Endothelial cell (in vitro differentiated cells): ENCODE data around the gene MRPS26. TPM values are rescaled to one million over a fixed set of nuclear protein-coding genes. Genes with fewer than 3 reads are reported as not detected.

Experiments used
- DNase-seq: peaks from one replicate; pipeline ENCODE4 v3.0.0; 2021; ENCODE audit warnings: low spot score
- H3K27ac Mint-ChIP-seq: one replicate; pipeline ENCODE4 v1.8.0; 2021; ENCODE audit warnings: mixed read lengths, inconsistent platforms; ENCODE audit not compliant: unreplicated experiment
- H3K27me3 Mint-ChIP-seq: one replicate; pipeline ENCODE4 v1.8.0; 2021; ENCODE audit warnings: mild to moderate bottlenecking, moderate library complexity, mixed read lengths, inconsistent platforms; ENCODE audit not compliant: unreplicated experiment
- H3K36me3 Mint-ChIP-seq: one replicate; pipeline ENCODE4 v1.8.0; 2021; ENCODE audit warnings: mild to moderate bottlenecking, low read depth, mixed read lengths, inconsistent platforms; ENCODE audit not compliant: unreplicated experiment
- H3K4me1 Mint-ChIP-seq: one replicate; pipeline ENCODE4 v1.8.0; 2021; ENCODE audit warnings: mild to moderate bottlenecking, mixed read lengths, inconsistent platforms; ENCODE audit not compliant: unreplicated experiment
- H3K4me3 Mint-ChIP-seq: one replicate; pipeline ENCODE4 v1.8.0; 2021; ENCODE audit warnings: mild to moderate bottlenecking, mixed read lengths, inconsistent platforms; ENCODE audit not compliant: unreplicated experiment
- H3K9me3 Mint-ChIP-seq: one replicate; pipeline ENCODE4 v1.8.0; 2021; ENCODE audit warnings: mixed read lengths, inconsistent platforms; ENCODE audit not compliant: unreplicated experiment
- total RNA-seq: library from RNA; stranded (reverse); fragmentation: NEBNext Ultra II Directional; extraction: Animal tissue kit (Norgen Biotek cat#: 25700); gene quantifications from one replicate; pipeline ENCODE4 v1.2.1, GENCODE V29; 2021; ENCODE audit not compliant: unreplicated experiment
- TF ChIP-seq, protein P1 (sequence below): fragments of 200-600 bp; sonication (generic); IDR thresholded peaks from one replicate; pipeline ENCODE4 v1.5.0; 2021; ENCODE audit warnings: antibody characterized with exemption; ENCODE audit not compliant: unreplicated experiment

MRPS26 gene
- total RNA-seq, 1 donor from 2014 or later: 28.9 TPM

DNA sequence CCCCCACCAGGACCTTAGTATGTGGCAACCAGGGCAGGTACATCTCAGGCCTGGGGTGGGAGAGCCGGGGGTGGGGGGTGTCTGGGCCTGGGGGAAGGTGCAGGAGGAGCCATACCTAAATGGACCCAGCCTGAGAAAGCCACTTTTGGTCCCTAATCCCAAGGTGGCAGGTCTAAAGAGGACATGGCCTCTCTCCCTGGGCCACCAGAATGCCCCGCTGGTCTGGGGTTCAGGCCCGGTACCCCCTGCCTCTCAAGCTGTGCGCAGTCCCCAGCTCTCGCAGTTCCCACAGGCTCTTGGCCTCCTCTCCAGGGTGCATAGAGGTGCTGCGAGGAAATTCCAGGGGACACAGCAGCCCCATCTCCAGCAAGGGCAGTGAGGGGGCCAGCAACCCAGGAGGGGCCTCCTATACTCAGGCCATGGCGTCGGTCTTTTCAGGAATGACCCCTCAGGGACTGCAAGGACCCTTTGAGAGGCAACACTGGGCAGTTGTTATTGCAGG, 39.8 kb downstream of the MRPS26 start:
- peaks cover 13% of the 10 kb centered on the region for H3K27me3 Mint-ChIP-seq
- TF ChIP-seq, protein P1, sequence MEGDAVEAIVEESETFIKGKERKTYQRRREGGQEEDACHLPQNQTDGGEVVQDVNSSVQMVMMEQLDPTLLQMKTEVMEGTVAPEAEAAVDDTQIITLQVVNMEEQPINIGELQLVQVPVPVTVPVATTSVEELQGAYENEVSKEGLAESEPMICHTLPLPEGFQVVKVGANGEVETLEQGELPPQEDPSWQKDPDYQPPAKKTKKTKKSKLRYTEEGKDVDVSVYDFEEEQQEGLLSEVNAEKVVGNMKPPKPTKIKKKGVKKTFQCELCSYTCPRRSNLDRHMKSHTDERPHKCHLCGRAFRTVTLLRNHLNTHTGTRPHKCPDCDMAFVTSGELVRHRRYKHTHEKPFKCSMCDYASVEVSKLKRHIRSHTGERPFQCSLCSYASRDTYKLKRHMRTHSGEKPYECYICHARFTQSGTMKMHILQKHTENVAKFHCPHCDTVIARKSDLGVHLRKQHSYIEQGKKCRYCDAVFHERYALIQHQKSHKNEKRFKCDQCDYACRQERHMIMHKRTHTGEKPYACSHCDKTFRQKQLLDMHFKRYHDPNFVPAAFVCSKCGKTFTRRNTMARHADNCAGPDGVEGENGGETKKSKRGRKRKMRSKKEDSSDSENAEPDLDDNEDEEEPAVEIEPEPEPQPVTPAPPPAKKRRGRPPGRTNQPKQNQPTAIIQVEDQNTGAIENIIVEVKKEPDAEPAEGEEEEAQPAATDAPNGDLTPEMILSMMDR: no peak
- no peaks in the 10 kb centered on the region for H3K4me1 Mint-ChIP-seq

DNA sequence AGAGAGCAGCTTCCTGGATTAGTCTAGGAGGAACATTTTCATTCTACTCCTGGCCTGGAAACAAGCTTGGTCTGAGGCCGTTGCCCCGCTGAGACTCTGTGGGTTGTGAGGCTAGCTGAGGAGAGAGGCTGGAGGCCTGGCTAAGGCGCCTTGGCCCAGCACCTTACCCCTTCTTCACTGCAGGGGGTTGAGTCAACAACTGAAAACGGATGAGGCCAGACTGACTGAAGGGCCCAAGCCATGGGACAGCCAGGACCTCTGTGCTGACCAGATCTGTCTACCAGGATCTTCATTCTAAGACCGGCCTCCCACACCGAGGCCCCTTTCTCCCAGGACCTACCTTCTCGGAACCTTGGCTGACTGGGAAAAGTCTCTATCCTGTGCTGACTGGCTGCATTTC, 42.2 kb downstream of the MRPS26 start:
- DNase-seq: no peak
- H3K36me3 Mint-ChIP-seq: peaks cover 3% of the 10 kb centered on the region
- no peak overlapping the region for H3K27ac Mint-ChIP-seq
- TF ChIP-seq, protein P1: no peak
- no peak overlapping the region for H3K4me3 Mint-ChIP-seq
- H3K4me1 Mint-ChIP-seq: peaks cover 2% of the 10 kb centered on the region
- H3K9me3 Mint-ChIP-seq: no peaks in the 10 kb centered on the region
- H3K27me3 Mint-ChIP-seq: peaks cover 6% of the 10 kb centered on the region

More for the DNA sequence above, 39.8 kb downstream of the MRPS26 start:
- DNase-seq: no peak
- H3K4me3 Mint-ChIP-seq: no peak overlapping the region
- no peaks in the 10 kb centered on the region for H3K9me3 Mint-ChIP-seq
- no peaks in the 10 kb centered on the region for H3K36me3 Mint-ChIP-seq
- H3K27ac Mint-ChIP-seq: no peak overlapping the region

DNA sequence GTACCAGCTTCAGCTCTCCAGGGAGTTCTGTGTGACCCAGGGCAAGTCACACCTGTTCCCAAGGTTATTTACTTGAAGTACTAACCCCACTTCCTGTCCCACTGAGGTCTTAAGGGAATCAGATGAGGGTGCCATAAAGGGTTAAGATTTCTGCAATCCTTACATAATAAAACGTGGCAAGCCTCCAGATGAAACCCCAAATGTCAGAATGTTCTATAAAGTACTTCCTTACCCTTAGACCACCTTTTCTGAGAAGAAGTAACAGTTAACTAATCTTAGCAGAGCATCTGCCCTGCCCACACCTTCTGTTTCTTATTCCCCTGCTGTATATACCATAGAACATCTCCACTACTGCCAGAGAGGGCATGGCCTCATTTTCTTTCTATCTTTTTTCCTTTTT, 44.7 kb downstream of the MRPS26 start:
- TF ChIP-seq, protein P1: no peak
- Mint-ChIP-seq H3K4me3 (no peak overlapping the region), H3K36me3 (peaks cover 3% of the 10 kb centered on the region), H3K9me3 (no peaks in the 10 kb centered on the region), H3K27ac (no peak overlapping the region), H3K4me1 (peaks cover 5% of the 10 kb centered on the region), H3K27me3 (peaks cover 3% of the 10 kb centered on the region)
- no peak for DNase-seq

DNA sequence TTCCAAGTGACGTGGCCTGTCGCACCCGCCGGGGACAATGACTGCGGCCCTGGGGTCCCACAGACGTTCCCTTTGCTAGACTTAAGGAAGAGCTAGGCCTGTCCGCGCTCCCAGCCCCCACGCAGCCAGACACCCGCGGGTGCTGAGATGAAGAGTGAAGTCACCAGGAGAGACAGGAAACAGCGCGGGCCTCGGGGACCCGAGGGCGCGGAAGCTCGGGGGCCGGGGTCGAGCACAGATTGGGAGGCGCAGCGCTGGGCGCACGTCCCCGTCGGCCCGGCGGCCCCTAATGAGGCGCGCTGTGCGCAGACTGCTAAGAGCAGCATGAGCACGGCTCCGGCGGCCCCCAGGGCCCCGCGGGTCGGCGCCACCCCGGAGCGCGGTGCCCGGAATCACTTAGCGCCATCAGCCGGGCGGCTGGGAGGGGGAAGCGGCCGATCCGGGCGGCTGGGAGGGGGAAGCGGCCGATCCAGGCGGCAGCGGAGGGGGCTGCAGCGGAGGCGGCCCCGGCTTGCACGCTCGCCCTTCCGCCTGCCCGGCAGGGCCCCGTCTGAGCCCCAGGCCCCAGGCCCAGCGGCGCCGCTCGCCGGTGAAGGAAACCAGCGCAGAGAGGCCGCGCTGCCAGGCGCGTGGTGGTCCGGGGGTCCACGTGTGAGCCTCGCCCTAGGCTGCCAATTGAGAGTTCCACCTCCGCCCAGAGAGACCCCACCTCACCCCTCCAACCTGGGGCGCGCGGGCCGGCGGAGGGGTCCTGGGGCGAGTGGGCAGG, 46.9 kb downstream of the MRPS26 start:
- H3K4me1 Mint-ChIP-seq: peaks cover 5% of the 10 kb centered on the region
- peaks cover 3% of the 10 kb centered on the region for H3K27me3 Mint-ChIP-seq
- peak overlapping the region; percentile 87 for H3K4me3 Mint-ChIP-seq
- TF ChIP-seq, protein P1: no peak
- no peaks in the 10 kb centered on the region for H3K9me3 Mint-ChIP-seq
- DNase-seq: no peak
- H3K27ac Mint-ChIP-seq: peak overlapping the region; percentile 48
- peaks cover 3% of the 10 kb centered on the region for H3K36me3 Mint-ChIP-seq

DNA sequence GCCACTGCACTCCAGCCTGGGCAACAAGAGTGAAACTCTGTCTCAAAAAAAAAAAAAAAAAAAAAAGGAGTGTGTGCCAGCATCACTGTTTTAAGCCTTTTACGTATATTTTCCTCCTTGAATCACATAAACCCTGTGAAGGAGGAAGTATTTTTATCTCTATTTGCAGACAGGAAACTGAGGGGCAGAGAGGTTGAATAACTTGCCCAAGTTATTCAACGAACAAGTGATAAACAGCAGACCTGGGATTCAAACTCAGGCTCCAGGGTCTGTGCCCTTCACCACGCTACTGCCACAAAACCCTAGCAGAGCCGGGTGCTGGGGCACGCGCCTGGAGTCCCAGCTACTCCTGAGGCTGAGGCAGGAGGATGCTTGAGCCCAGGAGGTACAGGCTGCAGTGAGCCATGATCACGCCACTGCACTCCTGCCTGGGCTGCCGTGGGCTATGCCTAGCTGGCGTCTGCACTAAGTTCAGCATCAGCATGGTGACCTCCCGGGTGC, 48.1 kb downstream of the MRPS26 start:
- Mint-ChIP-seq H3K9me3 (no peaks in the 10 kb centered on the region), H3K4me1 (peaks cover 5% of the 10 kb centered on the region), H3K27ac (no peak overlapping the region), H3K4me3 (no peak overlapping the region), H3K36me3 (peaks cover 3% of the 10 kb centered on the region), H3K27me3 (peaks cover 3% of the 10 kb centered on the region)
- TF ChIP-seq, protein P1: no peak
- DNase-seq: no peak
